ENCODE measurements around the gene METTL24.
"Not testable (repeated sequence)": the region's sequence is repeated elsewhere in the genome, so short reads cannot be mapped to it uniquely, and the experiment has no call there.

Gene METTL24

GRCh38 chr6:110250058-110250457 is 108.1 kb downstream of the METTL24 start:
- no peak for DNase-seq

GRCh38 chr6:110246900-110247546 is 111.1 kb downstream of the METTL24 start:
- DNase-seq: no peak

GRCh38 chr6:110246378-110246777 is 111.8 kb downstream of the METTL24 start:
- no peak for DNase-seq

- not testable (repeated sequence) for DNase-seq
These were observed 113.5 kb downstream of the METTL24 start for GRCh38 chr6:110244621-110245020.

GRCh38 chr6:110239526-110240274 is 118.4 kb downstream of the METTL24 start:
- DNase-seq: no peak

- not testable (repeated sequence) for DNase-seq
These were observed 122.1 kb downstream of the METTL24 start for GRCh38 chr6:110236007-110236406.

GRCh38 chr6:110233770-110234374 is 124.3 kb downstream of the METTL24 start:
- DNase-seq: no peak

GRCh38 chr6:110232450-110232849 is 125.7 kb downstream of the METTL24 start:
- DNase-seq: no peak

DNA sequence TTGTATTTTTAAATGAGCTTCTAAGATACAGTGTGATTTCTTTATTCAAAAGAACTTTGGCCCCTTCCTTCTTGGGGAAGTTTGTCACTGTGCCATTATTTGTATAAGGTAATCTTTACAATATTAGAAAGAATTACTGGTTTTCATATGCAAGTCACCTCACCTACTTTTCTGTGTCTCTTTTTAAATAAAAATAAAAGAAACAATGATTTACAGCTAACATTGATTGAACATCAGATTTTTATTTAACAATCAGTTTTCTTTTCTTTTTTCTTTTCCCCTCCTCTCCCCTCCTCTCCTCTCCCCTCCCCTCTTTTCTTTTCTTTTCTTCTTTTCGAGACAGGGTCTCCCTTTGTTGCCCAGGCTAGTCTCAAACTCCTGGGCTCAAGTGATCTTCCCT is 131.9 kb downstream of the METTL24 start:
- no peak for DNase-seq

DNA sequence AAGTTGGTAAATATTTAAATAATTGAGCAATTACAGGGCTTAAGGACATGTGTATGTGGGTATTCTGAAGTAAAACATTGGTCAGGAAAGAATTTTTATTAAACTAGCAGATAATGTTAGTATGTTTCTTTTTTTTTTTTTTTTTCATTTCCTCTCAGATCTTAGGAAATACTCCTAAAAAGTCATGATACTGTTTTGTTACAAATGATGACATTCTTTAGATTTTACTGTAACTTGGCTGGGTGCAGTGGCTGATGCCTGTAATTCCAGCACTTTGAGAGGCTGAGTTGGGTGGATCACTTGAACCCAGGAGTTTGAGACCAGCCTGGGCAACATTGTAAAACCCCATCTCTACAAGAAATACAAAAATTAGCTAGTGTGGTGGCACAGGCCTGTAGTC is 136.4 kb downstream of the METTL24 start:
- no peak for DNase-seq

DNA sequence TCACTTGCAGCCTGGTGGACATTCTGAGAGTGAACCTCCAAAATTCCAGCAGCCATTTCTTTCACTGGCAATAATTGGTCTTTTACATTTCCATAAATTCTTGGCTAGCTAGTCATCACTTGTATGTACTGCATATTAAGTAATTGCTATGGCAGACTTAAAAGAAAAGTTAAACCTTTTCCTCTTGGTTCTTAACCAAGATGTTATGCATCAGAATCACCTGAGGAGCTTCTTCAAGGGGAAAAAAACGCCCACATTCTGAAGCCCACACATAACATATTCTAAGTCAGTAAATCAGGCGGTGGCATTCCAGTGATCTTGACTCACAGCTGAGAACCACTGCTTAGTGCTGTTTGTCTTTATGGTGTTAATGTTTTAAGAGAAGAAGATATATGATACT is 140.9 kb downstream of the METTL24 start:
- no peak for DNase-seq

DNA sequence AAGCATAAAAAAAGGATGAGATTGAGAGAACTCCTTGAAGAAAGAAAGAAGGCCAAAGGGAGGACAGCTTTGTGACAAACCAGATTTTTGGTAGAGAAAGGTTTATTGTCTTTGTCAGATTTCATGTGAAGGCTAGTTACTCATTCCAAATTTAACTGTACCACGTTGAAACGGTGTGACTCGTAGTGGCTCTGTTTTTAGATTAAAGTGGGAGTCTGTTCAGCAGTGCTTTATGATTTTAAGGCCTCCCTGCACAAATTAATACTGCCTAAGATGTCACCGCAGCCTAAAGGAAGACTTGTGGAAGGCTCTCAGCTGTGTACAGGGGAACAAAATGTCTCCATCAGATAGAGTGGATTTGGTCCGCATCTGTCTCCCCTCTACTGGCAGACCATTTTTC is 142.0 kb downstream of the METTL24 start:
- no peak for DNase-seq

DNA sequence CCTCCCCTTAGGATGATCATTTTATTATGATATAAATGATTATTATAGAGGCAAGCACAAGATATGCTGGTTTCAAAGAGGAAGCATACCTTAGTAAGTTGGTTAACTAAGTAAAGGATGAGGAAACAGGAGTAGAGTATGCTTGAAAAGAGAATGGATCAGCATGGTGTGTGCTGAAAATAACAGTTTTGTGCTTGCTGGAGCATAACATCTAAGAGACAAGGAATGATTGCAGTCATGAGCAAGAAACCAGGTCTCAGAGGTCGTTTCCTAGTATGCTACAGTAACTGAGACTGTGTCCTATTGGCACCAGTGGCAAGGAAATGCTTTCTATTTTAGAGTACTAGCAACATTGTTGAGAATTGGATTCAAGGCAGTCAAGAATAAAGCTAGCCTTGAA is 143.8 kb downstream of the METTL24 start:
- DNase-seq: no peak

DNA sequence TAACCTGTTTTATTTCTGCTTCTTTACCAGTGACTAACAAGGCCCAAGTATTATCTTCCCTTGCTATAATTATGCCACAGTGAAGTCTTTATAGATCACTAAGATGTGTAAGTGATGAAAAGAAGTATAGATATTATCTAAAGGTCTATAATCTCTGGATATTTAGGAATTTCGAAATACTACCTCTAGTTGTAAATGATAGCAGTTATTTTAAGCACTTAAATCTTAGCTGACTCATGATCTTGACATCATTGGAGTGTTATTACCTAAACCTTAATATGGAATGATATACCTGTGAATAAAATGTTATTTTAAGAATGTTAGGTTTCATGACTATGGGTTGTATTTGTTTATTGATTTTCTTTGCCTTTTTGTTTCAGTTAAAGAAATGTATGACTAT is 146.4 kb downstream of the METTL24 start:
- DNase-seq: no peak

DNA sequence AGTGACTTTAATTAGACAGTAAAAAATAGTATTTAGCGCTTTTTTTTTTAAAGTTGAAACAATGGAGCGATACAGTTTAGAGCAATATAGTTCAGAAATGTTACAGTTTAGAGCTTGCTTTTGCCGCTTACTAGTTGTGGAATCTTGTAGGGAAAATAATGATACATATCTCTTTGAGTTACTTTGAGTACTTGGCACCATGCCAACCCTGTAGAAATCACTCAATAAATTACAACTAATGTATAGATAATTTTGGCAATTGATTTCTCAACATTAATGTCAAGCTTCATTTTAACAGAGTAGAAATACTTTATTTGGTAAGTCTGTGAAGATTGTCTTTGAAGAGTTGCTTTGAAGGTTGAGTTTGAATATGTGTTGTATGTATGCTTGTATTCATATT is 150.5 kb downstream of the METTL24 start:
- no peak for DNase-seq

GRCh38 chr6:110201151-110201884 is 156.8 kb downstream of the METTL24 start:
- no peak for DNase-seq

DNA sequence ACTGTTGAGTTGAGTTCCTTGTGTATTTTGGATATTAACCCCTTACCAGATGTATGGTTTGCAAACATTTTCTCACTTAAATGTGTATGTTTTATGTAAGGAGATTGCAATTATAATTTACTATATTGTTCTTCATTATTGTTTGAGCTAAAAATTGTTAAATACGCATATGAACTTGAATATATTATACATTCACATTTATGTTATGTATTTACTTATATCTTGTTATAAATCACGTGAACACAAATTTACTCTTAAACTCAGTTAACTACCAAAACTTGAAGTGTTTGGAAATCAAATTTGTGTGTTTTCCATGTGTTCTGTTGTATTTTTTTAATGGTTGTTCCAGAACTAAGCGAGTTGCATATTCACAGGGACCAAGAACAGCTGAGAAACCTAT is 159.6 kb downstream of the METTL24 start:
- DNase-seq: no peak

- DNase-seq: no peak
These were observed 161.3 kb downstream of the METTL24 start for GRCh38 chr6:110196874-110197273.

DNA sequence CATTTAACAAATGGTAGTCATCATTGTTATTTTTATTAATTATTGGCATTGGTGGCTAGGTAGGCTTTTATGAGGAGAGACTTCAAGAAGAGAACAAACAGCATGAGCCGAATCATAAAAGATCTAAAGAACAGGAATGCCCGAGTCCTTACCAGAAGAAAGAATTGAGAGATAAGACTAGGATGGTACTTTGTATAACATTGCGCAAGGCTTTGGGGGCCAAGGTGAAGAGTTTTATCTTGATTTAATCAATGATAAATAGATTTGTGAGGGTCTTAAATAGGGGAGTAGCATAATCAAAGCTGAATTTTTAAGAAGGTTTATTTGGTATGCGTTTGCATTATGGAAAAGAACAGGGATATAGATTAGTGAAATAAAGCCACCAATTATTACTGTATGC is 162.5 kb downstream of the METTL24 start:
- DNase-seq: no peak

All from activated CD4-positive, alpha-beta T cell treated with anti-CD3 and anti-CD28 coated beads for 4 hours (primary cell).